ENCODE results near the gene TAF7.
"Not testable (repeated sequence)": the region's sequence is repeated elsewhere in the genome, so short reads cannot be mapped to it uniquely, and the experiment has no call there.

TAF7 gene

DNA sequence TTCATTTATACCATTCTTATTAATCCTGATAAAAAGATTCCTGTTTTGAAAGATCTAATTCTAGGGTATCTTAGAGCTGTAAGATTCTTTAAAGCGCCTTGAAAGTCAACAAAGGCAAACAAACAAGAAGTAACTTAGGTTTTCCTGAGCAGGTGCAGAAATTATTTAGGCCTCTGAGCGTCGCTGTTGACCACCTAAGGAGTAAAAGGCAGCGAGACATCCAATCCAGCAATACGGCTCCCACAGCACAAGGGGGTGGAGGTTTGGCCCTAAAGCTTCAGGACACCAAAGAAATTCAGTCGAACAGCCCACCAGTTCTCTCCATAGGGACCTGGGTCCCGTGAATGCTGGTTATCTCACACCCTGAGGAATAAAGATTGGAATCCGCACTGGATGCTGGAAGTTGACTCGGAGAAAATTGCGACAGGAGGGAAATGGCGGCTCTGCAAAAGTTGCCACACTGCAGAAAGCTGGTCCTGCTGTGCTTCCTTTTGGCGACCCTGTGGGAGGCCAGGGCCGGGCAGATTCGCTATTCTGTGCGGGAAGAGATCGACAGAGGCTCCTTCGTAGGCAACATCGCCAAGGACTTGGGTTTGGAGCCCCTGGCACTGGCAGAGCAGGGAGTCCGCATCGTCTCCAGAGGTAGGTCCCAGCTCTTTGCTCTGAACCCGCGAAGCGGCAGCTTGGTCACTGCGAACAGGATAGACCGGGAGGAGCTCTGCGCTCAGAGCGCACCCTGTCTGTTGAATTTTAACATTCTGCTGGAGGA lies 18.1 kb upstream of the TAF7 start, which contains the start of gene PCDHGA2:
Gene PCDHGA2 (plus strand): TSS at position 223 of the 769 bp plus-strand sequence.
- no peak for DNase-seq

- DNase-seq = not testable (repeated sequence)
These were observed 12.0 kb upstream of the TAF7 start for GRCh38 chr5:141332571-141332970.

DNA sequence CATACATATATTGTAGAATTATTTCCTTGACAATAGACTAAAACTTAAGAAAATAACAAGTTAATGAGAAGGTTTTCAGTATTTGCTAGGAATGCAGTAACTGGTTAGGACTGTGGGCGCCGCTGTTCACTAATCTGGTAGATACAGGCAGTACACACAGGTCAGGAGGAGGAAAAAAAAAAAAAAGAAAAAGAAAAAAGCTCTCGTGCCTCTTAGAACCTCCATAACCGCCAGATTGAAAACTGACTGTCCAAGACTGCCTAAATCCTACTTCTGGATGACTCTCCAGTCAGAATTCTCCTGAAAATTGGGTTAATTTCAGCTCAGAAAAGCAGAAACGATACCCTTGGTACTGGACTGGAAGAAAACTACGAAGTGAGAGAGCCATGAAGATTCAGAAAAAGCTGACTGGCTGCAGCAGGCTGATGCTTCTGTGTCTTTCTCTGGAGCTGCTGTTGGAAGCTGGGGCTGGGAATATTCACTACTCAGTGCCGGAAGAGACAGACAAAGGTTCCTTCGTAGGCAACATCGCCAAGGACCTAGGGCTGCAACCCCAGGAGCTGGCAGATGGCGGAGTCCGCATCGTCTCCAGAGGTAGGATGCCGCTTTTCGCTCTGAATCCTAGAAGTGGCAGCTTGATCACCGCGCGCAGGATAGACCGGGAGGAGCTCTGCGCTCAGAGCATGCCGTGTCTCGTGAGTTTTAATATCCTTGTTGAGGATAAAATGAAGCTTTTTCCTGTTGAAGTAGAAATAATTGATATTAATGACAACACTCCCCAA lies 9.9 kb upstream of the TAF7 start, which contains the start of gene PCDHGA1:
Gene PCDHGA1 (plus strand): TSS at position 216 of the 782 bp plus-strand sequence.
- peak; percentile 19 to 28 for DNase-seq

- DNase-seq = no peak
These were observed 7.6 kb upstream of the TAF7 start for GRCh38 chr5:141328231-141328630.

- DNase-seq = no peak
These were observed 5.7 kb upstream of the TAF7 start for GRCh38 chr5:141326088-141326854.

DNA sequence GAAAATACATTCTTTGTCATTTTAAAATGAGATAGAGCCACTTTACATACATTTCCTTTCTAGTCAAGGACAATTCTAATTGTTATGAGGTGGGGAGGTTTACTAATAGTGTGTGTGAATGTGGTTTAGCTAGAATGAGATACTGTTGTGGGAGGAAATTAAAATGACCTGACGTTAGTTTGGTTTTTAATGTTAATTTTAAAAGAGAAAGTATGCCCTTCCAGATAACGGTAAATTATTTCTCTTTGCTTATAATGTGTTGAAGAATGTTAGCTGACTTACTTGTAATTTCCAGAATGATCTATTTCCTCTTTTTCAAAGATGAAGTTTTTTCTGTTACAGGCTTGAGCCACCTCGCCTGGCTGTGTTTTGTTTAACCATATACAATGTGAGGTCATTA lies 1.7 kb upstream of the TAF7 start:
- DNase-seq = no peak

GRCh38 chr5:141319699-141320098 lies 885 bp downstream of the TAF7 start:
- DNase-seq = no peak

GRCh38 chr5:141319202-141319601 lies 1.4 kb downstream of the TAF7 start:
- no peak for DNase-seq

GRCh38 chr5:141316963-141317362 lies 3.6 kb downstream of the TAF7 start:
- DNase-seq = not testable (repeated sequence)

DNA sequence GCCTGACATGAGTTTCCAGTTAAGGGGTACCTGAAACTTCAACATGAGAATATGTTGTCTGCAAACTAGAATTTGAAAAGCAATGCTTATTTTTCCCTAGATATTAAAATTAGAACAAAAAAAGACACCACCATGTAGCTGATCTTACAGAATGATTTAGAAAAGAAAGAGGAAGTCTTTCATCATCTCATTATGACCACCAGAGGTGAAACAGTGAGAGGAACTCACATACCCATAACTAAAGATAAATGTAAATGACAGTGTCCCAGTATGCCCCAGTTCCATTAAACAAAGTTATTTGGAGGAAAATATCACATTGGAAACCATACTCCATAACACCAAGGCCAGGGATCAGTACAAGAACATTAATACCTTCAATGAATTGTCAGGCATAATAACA lies 6.9 kb downstream of the TAF7 start:
- peak in 1 of 2 experiments; percentile 7 for DNase-seq

GRCh38 chr5:141306630-141307029 lies 14.0 kb downstream of the TAF7 start:
- DNase-seq = no peak

GRCh38 chr5:141303756-141304155 lies 16.8 kb downstream of the TAF7 start, which contains the start of gene SLC25A2:
Gene SLC25A2, minus strand, starts transcription at chr5:141304049. Its CDS starts 184 bp downstream, at chr5:141303865.
- no peak for DNase-seq

DNA sequence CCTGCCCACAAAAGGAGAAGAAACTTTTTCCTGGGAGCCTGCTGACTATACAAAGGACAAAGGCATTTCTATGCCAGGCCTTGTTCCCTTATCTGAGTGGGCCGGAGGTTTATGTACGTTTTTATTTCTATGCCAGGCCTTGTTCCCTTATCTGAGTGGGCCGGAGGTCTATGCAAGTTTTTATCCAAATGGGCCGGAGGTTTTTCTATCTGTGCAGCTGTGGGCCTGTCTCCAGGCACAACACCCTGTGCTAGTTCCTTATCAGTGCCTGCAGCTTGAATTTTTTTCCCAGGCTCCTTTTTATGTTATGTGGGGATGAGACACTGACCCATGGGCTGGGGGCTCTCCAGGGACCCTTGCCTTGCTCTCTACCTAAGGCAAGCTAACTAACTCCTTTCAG lies 22.2 kb downstream of the TAF7 start:
- no peak for DNase-seq

DNA sequence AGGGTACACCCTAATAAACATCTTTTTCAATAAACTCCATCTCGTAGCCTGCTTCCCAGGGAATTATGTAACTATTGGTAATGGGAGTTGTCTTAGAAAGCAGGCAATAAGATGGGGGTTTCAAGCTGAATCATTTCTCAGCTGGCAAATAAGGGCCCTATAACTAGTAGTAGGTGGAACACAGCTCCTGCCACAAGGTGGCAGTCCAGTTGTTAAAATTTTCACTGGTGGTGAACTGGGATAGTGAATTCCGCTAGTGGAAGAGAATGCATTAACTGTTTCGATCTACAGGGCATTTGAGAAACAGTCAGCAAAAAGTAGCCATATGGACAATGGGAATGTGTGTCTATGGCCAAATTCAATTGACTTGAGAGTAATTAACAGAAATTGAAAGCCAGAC lies 47.7 kb downstream of the TAF7 start:
- no peak for DNase-seq

DNA sequence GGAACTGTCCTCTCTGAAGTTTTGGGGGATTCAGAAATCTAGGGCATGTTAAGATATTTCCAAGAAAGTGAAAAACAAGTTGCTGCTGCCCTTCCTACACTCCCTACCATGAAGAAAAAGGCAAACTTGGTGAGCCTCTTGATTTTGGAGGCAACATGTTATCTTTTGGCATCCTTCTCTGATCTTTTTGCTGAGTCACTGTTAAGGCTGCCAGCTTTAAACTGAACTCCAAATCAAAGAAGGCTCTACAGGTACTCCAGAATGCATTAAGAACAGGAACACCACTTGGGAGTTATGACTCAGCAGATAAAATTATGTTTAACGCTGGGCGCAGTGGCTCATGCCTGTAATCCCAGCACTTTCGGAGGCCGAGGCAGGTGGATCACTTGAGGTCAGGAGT lies 51.4 kb downstream of the TAF7 start:
- DNase-seq = no peak
